Measurements from ENCODE around the gene PRKCB. TPM values are rescaled to one million over a fixed set of nuclear protein-coding genes. Genes with fewer than 3 reads are reported as not detected.

PRKCB gene
- total RNA-seq, 1 donor from 2014 or later, result 0.69 TPM

DNA sequence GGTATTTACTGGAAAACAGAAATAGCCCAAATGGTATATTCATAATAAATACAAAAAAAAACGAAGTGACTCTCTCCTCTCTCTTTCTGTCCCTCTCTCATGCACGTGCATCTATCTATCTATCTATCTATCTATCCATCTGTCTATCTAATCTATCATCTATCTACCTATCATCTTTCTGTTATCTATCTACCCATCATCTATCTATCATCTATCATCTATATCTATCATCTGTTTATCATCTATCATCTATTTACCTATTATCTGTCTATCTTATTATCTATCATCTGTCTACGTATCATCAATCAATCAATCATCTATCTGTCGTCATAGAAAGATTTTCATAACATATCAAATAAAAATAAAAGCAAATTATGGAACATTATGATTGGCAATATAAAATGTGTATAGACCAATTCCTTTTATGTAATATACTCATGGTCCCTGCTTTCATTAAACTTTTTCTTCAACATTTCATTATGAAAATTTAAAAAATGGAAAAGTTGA is 293.7 kb downstream of the PRKCB start:
- Mint-ChIP-seq H3K27me3 (ENCODE audit: unreplicated experiment) (peaks cover 3% of the 10 kb centered on the region), H3K27ac (ENCODE audit: unreplicated experiment) (no peak overlapping the region), H3K9me3 (ENCODE audit: unreplicated experiment) (no peaks in the 10 kb centered on the region), H3K36me3 (ENCODE audit: unreplicated experiment) (no peaks in the 10 kb centered on the region), H3K4me3 (ENCODE audit: unreplicated experiment) (no peak overlapping the region), H3K4me1 (ENCODE audit: low read depth, unreplicated experiment) (no peaks in the 10 kb centered on the region)
- DNase-seq, result no peak
- no peak for TF ChIP-seq CTCF (IDR thresholded peaks at IDR 0.05; ENCODE audit: partially characterized antibody, unreplicated experiment)

- no peak for TF ChIP-seq CTCF (IDR thresholded peaks at IDR 0.05; ENCODE audit: partially characterized antibody, unreplicated experiment)
- Mint-ChIP-seq H3K4me3 (ENCODE audit: unreplicated experiment) (no peak overlapping the region), H3K27ac (ENCODE audit: unreplicated experiment) (no peak overlapping the region), H3K36me3 (ENCODE audit: unreplicated experiment) (no peaks in the 10 kb centered on the region), H3K4me1 (ENCODE audit: low read depth, unreplicated experiment) (no peaks in the 10 kb centered on the region), H3K9me3 (ENCODE audit: unreplicated experiment) (no peaks in the 10 kb centered on the region), H3K27me3 (ENCODE audit: unreplicated experiment) (peaks cover 3% of the 10 kb centered on the region)
- no peak for DNase-seq
Observed at GRCh38 chr16:24130494-24131085, 294.8 kb downstream of the PRKCB start.

- Mint-ChIP-seq H3K27ac (ENCODE audit: unreplicated experiment) (no peak overlapping the region), H3K4me3 (ENCODE audit: unreplicated experiment) (no peak overlapping the region)
Observed at GRCh38 chr16:24131294-24131693, 295.5 kb downstream of the PRKCB start.

GRCh38 chr16:24132048-24132796 is 296.4 kb downstream of the PRKCB start:
- H3K27ac Mint-ChIP-seq (ENCODE audit: unreplicated experiment), result no peak overlapping the region

More at GRCh38 chr16:24131294-24131693, 295.5 kb downstream of the PRKCB start:
- Mint-ChIP-seq H3K4me1 (ENCODE audit: low read depth, unreplicated experiment) (peaks cover 4% of the 10 kb centered on the region), H3K9me3 (ENCODE audit: unreplicated experiment) (peaks cover 2% of the 10 kb centered on the region), H3K36me3 (ENCODE audit: unreplicated experiment) (no peaks in the 10 kb centered on the region), H3K27me3 (ENCODE audit: unreplicated experiment) (peaks cover 3% of the 10 kb centered on the region)
- no peak for DNase-seq
- no peak for TF ChIP-seq CTCF (IDR thresholded peaks at IDR 0.05; ENCODE audit: partially characterized antibody, unreplicated experiment)

More at GRCh38 chr16:24132048-24132796, 296.4 kb downstream of the PRKCB start:
- Mint-ChIP-seq H3K36me3 (ENCODE audit: unreplicated experiment) (no peaks in the 10 kb centered on the region), H3K4me3 (ENCODE audit: unreplicated experiment) (no peak overlapping the region), H3K27me3 (ENCODE audit: unreplicated experiment) (peaks cover 2% of the 10 kb centered on the region), H3K9me3 (ENCODE audit: unreplicated experiment) (peaks cover 3% of the 10 kb centered on the region), H3K4me1 (ENCODE audit: low read depth, unreplicated experiment) (peaks cover 4% of the 10 kb centered on the region)
- TF ChIP-seq CTCF (IDR thresholded peaks at IDR 0.05; ENCODE audit: partially characterized antibody, unreplicated experiment), result no peak
- no peak for DNase-seq
